ENCODE results near the gene SHH. TPM values are rescaled to one million over a fixed set of nuclear protein-coding genes. Genes with fewer than 3 reads are reported as not detected.

The SHH gene
- total RNA-seq, 4 donors from 2014 or later = 0.21 to 0.68 TPM; not detected in 2

DNA sequence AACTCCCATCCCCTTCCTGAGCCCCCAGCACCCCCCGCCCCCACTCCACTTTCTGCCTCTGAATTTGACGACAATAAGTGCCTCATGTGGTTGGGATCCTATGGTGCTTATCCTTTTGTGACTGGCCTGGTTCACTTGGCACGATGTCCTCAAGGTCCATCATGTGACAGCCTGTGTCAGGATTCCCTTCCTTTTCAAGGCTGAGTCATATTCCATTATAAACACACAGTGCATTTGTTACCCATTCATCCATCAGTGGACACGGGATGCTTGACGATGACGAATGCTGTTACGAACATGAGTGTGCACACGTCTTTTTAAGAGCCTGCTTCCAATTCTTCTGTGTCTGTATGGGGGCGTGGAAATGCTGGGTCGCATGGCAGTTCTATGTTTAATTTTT is 26.7 kb downstream of the SHH start:
- Histone ChIP-seq H3K9me3 (no peaks in the 10 kb centered on the region), H3K36me3 (peaks cover 24% of the 10 kb centered on the region), H3K27ac (no peak overlapping the region), H3K27me3 (peaks cover 8% of the 10 kb centered on the region), H3K4me1 (peaks cover 8% of the 10 kb centered on the region), H3K4me3 (no peak overlapping the region)
- TF ChIP-seq POLR2A (IDR thresholded peaks at IDR 0.05) = no peak
- no peak for TF ChIP-seq POLR2AphosphoS5 (IDR thresholded peaks at IDR 0.05)
- TF ChIP-seq, protein P1, sequence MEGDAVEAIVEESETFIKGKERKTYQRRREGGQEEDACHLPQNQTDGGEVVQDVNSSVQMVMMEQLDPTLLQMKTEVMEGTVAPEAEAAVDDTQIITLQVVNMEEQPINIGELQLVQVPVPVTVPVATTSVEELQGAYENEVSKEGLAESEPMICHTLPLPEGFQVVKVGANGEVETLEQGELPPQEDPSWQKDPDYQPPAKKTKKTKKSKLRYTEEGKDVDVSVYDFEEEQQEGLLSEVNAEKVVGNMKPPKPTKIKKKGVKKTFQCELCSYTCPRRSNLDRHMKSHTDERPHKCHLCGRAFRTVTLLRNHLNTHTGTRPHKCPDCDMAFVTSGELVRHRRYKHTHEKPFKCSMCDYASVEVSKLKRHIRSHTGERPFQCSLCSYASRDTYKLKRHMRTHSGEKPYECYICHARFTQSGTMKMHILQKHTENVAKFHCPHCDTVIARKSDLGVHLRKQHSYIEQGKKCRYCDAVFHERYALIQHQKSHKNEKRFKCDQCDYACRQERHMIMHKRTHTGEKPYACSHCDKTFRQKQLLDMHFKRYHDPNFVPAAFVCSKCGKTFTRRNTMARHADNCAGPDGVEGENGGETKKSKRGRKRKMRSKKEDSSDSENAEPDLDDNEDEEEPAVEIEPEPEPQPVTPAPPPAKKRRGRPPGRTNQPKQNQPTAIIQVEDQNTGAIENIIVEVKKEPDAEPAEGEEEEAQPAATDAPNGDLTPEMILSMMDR (IDR thresholded peaks at IDR 0.05) = no peak
- no peak for TF ChIP-seq EP300 (IDR thresholded peaks at IDR 0.05)
- peak in 1 of 2 donors; percentile 30 for DNase-seq (ENCODE audit: low spot score in 2 of 2)
- 93% methylated on average over 10 of the region's 10 CpGs for WGBS

DNA sequence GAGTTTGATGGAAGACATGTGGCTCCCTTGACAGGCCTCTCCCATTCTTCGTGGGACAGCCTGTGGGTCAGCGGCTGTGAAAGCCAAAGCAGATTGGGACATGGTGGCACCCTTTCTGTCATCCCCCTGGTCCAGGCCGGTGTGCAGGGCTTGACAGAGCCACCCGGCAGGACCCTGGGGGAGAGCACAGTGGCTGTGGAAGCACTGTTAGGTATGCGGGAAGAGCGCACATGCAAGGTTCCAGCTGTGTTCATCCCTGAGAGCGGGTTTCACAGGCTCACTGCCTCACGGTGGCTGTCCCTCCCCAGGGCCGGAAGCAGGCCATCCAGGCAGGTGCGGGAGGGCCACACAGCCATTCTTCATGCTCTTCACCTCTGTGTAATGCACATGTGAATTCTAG is 29.8 kb downstream of the SHH start:
- DNase-seq (ENCODE audit: low spot score in 2 of 2) = peak in 1 of 2 donors; percentile 30
- Histone ChIP-seq H3K9me3 (no peaks in the 10 kb centered on the region), H3K4me3 (no peak overlapping the region), H3K27me3 (peaks cover 8% of the 10 kb centered on the region), H3K27ac (no peak overlapping the region), H3K36me3 (peaks cover 44% of the 10 kb centered on the region), H3K4me1 (peaks cover 8% of the 10 kb centered on the region)
- 96% methylated on average over 10 of the region's 10 CpGs for WGBS
- TF ChIP-seq EP300 (IDR thresholded peaks at IDR 0.05) = no peak
- TF ChIP-seq, protein P1 (IDR thresholded peaks at IDR 0.05) = no peak
- TF ChIP-seq POLR2AphosphoS5 (IDR thresholded peaks at IDR 0.05) = no peak
- TF ChIP-seq POLR2A (IDR thresholded peaks at IDR 0.05) = no peak

DNA sequence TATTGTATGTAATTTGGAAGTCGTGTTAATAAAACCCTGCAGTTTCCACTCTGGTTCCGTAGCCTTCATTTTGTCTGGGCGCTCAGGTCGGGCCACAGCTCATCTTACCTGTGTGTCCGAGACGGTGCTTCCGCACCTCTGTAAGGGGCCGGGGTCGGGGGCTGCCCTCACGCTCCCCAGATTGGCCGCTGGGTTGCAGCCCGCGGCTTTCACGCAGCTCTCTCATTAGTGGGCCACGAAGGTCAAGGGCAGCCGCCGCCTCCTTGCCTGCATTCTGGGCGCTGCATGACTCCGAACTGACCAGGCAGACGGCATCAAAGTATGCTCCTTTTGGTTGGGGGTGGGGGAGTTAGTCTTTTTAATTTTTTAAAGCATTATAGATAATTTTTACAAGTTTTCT is 30.8 kb downstream of the SHH start:
- Histone ChIP-seq H3K4me1 (no peaks in the 10 kb centered on the region), H3K9me3 (no peaks in the 10 kb centered on the region), H3K27me3 (no peaks in the 10 kb centered on the region), H3K4me3 (no peak overlapping the region), H3K36me3 (peaks cover 52% of the 10 kb centered on the region), H3K27ac (no peak overlapping the region)
- no peak for DNase-seq (ENCODE audit: low spot score in 2 of 2)
- no peak for TF ChIP-seq POLR2A (IDR thresholded peaks at IDR 0.05)
- no peak for TF ChIP-seq EP300 (IDR thresholded peaks at IDR 0.05)
- TF ChIP-seq POLR2AphosphoS5 (IDR thresholded peaks at IDR 0.05) = no peak
- TF ChIP-seq, protein P1 (IDR thresholded peaks at IDR 0.05) = no peak
- 91% methylated on average over 20 of the region's 20 CpGs for WGBS

DNA sequence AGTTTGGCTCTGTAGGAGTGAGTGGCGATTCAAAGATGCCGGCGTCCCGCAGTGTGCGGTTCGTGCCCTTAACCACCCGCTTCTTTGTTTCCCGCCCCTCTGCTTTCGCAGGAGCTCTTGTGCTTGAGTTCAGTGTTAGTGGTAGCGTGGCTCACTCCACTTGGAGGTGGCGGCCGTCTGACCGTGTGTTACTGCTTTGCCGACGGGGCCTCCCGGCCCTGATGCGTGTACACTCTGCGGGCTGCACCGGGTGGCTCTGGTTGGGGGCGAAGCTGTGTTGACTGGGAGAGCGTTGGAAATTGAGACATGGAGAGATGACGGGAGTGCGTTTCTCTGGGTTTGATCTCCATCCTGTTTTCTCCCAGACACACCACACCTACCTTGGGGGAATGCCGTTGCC is 31.4 kb downstream of the SHH start:
- Histone ChIP-seq H3K9me3 (no peaks in the 10 kb centered on the region), H3K36me3 (peaks cover 57% of the 10 kb centered on the region), H3K4me3 (no peak overlapping the region), H3K27me3 (no peaks in the 10 kb centered on the region), H3K27ac (no peak overlapping the region), H3K4me1 (no peaks in the 10 kb centered on the region)
- TF ChIP-seq EP300 (IDR thresholded peaks at IDR 0.05) (no peak), POLR2A (IDR thresholded peaks at IDR 0.05) (no peak), POLR2AphosphoS5 (IDR thresholded peaks at IDR 0.05) (no peak)
- TF ChIP-seq, protein P1 (IDR thresholded peaks at IDR 0.05) = no peak
- no peak for DNase-seq (ENCODE audit: low spot score in 2 of 2)
- 93% methylated on average over 24 of the region's 24 CpGs for WGBS

DNA sequence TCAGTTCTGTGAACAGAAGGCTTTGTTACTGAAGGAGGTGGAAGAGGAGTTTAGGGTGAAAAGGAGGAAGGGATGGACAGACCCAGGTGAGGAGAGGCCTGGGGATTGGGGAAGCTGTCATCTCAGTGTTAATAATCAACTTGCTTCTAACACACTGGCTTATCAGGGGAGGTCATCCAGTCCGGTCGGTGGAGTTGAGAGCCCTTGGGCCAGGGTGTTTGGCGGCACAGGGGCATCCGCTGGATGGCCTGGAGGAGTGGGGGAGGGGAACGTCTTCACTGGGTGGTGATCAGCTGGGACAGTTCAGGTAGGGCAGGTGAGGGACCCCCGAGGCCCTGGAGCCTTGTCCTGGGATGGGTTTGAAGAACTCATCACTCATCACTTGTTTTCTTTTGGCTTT is 33.9 kb downstream of the SHH start:
- TF ChIP-seq, protein P1 (IDR thresholded peaks at IDR 0.05) = no peak
- TF ChIP-seq POLR2A (IDR thresholded peaks at IDR 0.05) = no peak
- TF ChIP-seq EP300 (IDR thresholded peaks at IDR 0.05) = no peak
- no peak for TF ChIP-seq POLR2AphosphoS5 (IDR thresholded peaks at IDR 0.05)
- DNase-seq (ENCODE audit: low spot score in 2 of 2) = no peak
- Histone ChIP-seq H3K36me3 (peaks cover 73% of the 10 kb centered on the region), H3K27me3 (no peaks in the 10 kb centered on the region), H3K4me1 (no peaks in the 10 kb centered on the region), H3K4me3 (no peak overlapping the region), H3K27ac (no peak overlapping the region), H3K9me3 (no peaks in the 10 kb centered on the region)
- 88% methylated on average over 6 of the region's 6 CpGs for WGBS
